Measurements from ENCODE around the gene FUT7. TPM values are rescaled to one million over a fixed set of nuclear protein-coding genes. Genes with fewer than 3 reads are reported as not detected.

Gene FUT7
- total RNA-seq, 4 donors from 2014 or later, result 0.32 to 0.83 TPM; not detected in 2

GRCh38 chr9:137055385-137056364 is 23.8 kb upstream of the FUT7 start:
- Histone ChIP-seq H3K27ac (replicated peaks in 1 of 4) (peak overlapping the region; percentile 59 to 73 (median 64)), H3K4me1 (peaks cover 31 to 56% (median 55%) of the 10 kb centered on the region in 4 donors), H3K9me3 (no peaks in the 10 kb centered on the region), H3K4me3 (peak overlapping the region in 2 of 4 donors; percentile 8 to 22), H3K36me3 (no peaks in the 10 kb centered on the region), H3K27me3 (peaks cover 7 to 38% (median 24%) of the 10 kb centered on the region in 4 donors)
- 36% methylated on average over 8 of the region's 28 CpGs for WGBS
- no peak for DNase-seq (ENCODE audit: extremely low spot score)
- TF ChIP-seq POLR2AphosphoS5 (IDR thresholded peaks at IDR 0.05) (peak in 1 of 2 donors; percentile 39), POLR2A (IDR thresholded peaks at IDR 0.05; ENCODE audit: low read depth) (no peak)
- intact Hi-C loops (cut with DNase I), result no loop called here

- Histone ChIP-seq H3K9me3 (no peaks in the 10 kb centered on the region), H3K27me3 (peaks cover 7 to 45% (median 24%) of the 10 kb centered on the region in 4 donors), H3K4me3 (no peak overlapping the region), H3K4me1 (peaks cover 31 to 56% (median 55%) of the 10 kb centered on the region in 4 donors), H3K27ac (replicated peaks in 1 of 4) (peak overlapping the region; percentile 59 to 73 (median 64)), H3K36me3 (no peaks in the 10 kb centered on the region)
- DNase-seq (ENCODE audit: extremely low spot score), result no peak
- intact Hi-C loops (cut with DNase I), result no loop called here
- TF ChIP-seq POLR2AphosphoS5 (IDR thresholded peaks at IDR 0.05), result no peak
- no peak for TF ChIP-seq EP300 (IDR thresholded peaks at IDR 0.05)
- no peak for TF ChIP-seq POLR2A (IDR thresholded peaks at IDR 0.05; ENCODE audit: low read depth)
- TF ChIP-seq CTCF (IDR thresholded peaks at IDR 0.05), result no peak
- 72% methylated on average over 17 of the region's 17 CpGs for WGBS
Observed at GRCh38 chr9:137054932-137055384, 23.1 kb upstream of the FUT7 start.

GRCh38 chr9:137053944-137054931 is 22.4 kb upstream of the FUT7 start, which contains the start of gene ENTPD2:
ENTPD2 (minus strand) TSS chr9:137054061; CDS start chr9:137053997, 64 bp downstream.
- no peak for DNase-seq (ENCODE audit: extremely low spot score)
- no peaks in the 10 kb centered on the region for H3K9me3 ChIP-seq
- peak within 1 kb of the TSS; percentile 59 to 73 (median 64) for H3K27ac ChIP-seq (replicated peaks in 1 of 4)
- intact Hi-C loops (cut with DNase I), result no loop called here
- no peaks in the 10 kb centered on the region for H3K36me3 ChIP-seq
- peak within 1 kb of the TSS; percentile 38 to 60 (median 48) for H3K4me3 ChIP-seq
- peaks cover 7 to 52% (median 28%) of the 10 kb centered on the region in 4 donors for H3K27me3 ChIP-seq
- H3K4me1 ChIP-seq, result peaks cover 31 to 63% (median 61%) of the 10 kb centered on the region in 4 donors
- 68% methylated on average over 21 of the region's 90 CpGs for WGBS
- TF ChIP-seq CTCF (IDR thresholded peaks at IDR 0.05), result no peak
- no peak for TF ChIP-seq EP300 (IDR thresholded peaks at IDR 0.05)
- TF ChIP-seq POLR2A (IDR thresholded peaks at IDR 0.05; ENCODE audit: low read depth), result no peak
- no peak for TF ChIP-seq POLR2AphosphoS5 (IDR thresholded peaks at IDR 0.05)

- Histone ChIP-seq H3K27me3 (peaks cover 7 to 62% (median 37%) of the 10 kb centered on the region in 4 donors), H3K4me3 (peak overlapping the region; percentile 38 to 60 (median 48)), H3K36me3 (no peaks in the 10 kb centered on the region), H3K27ac (replicated peaks in 1 of 4) (peak overlapping the region in 2 of 4 donors; percentile 59 to 73), H3K9me3 (no peaks in the 10 kb centered on the region), H3K4me1 (peaks cover 31 to 71% (median 69%) of the 10 kb centered on the region in 4 donors)
- intact Hi-C loops (cut with DNase I), result no loop called here
- 88% methylated on average over 8 of the region's 71 CpGs for WGBS
- TF ChIP-seq POLR2A (IDR thresholded peaks at IDR 0.05; ENCODE audit: low read depth) (no peak), EP300 (IDR thresholded peaks at IDR 0.05) (no peak), POLR2AphosphoS5 (IDR thresholded peaks at IDR 0.05) (no peak), CTCF (IDR thresholded peaks at IDR 0.05) (no peak)
- no peak for DNase-seq (ENCODE audit: extremely low spot score)
Observed at GRCh38 chr9:137052998-137053943, 21.4 kb upstream of the FUT7 start.

All from esophagus muscularis mucosa (tissue), 4 donors.